OCI-LY3 (cell line): Measurements from ENCODE around the gene NCAPG.

Experiments
- H2AFZ ChIP-seq: fragments of 200-600, 300-600 bp; shearing (Covaris generic); 2 replicates; pipeline ENCODE4 v1.6.0; 2014; ENCODE audit warnings: antibody characterized with exemption, low read depth, low read length
- H3K27ac ChIP-seq: fragments of 200-600, 300-600 bp; sonication (generic); 2 replicates; pipeline ENCODE4 v1.5.1; 2014; ENCODE audit warnings: mild to moderate bottlenecking, low read length, moderate library complexity, mixed read lengths
- H3K27me3 ChIP-seq: fragments of 200-600, 300-600 bp; sonication (generic); 2 replicates; pipeline ENCODE4 v1.6.1; 2014; ENCODE audit warnings: low read depth, low read length, mixed read lengths
- H3K36me3 ChIP-seq: fragments of 200-600, 300-600 bp; sonication (generic); replicated peaks from 2 replicates; pipeline ENCODE3; 2014; ENCODE audit warnings: low read depth, low read length, mixed read lengths
- H3K4me1 ChIP-seq: fragments of 300-600, 200-600 bp; sonication (generic); 2 replicates; pipeline ENCODE4 v1.6.1; 2014; ENCODE audit warnings: low read length, mixed read lengths
- H3K4me2 ChIP-seq: fragments of 200-600, 300-600 bp; sonication (generic); 2 replicates; pipeline ENCODE4 v1.6.1; 2014; ENCODE audit warnings: low read length, mixed read lengths
- H3K4me3 ChIP-seq: fragments of 300-600, 200-600 bp; sonication (generic); 2 replicates; pipeline ENCODE4 v1.5.1; 2014; ENCODE audit warnings: antibody characterized with exemption, mild to moderate bottlenecking, low read length, moderate library complexity
- H3K79me2 ChIP-seq: fragments of 300-600, 200-600 bp; shearing (Covaris generic); 2 replicates; pipeline ENCODE4 v1.6.1; 2014; ENCODE audit warnings: mild to moderate bottlenecking, low read length, mixed read lengths
- H3K9ac ChIP-seq: fragments of 300-600, 200-600 bp; shearing (Covaris generic); 2 replicates; pipeline ENCODE4 v1.6.0; 2014; ENCODE audit warnings: mild to moderate bottlenecking, low read length, moderate library complexity
- H3K9me3 ChIP-seq: fragments of 200-600, 300-600 bp; shearing (Covaris generic); 2 replicates; pipeline ENCODE4 v1.6.1; 2014; ENCODE audit warnings: low read length, mixed read lengths; ENCODE audit not compliant: insufficient read depth
- H4K20me1 ChIP-seq: fragments of 200-600, 300-600 bp; sonication (generic); 2 replicates; pipeline ENCODE4 v1.6.1; 2016; ENCODE audit warnings: low read length, mixed read lengths; ENCODE audit not compliant: insufficient read depth
- EZH2phosphoT487 ChIP-seq: fragments of 200-600 bp; shearing (Covaris generic); IDR thresholded peaks from 2 replicates; pipeline ENCODE4 v1.6.1; 2018; ENCODE audit warnings: antibody characterized with exemption, mixed run types, low read depth
- TF ChIP-seq, protein P1 (sequence below): fragments of 200-600, 300-600 bp; sonication (generic); IDR thresholded peaks from 2 replicates; pipeline ENCODE4 v1.5.1; 2014; ENCODE audit warnings: antibody characterized with exemption, low read length, low read depth

NCAPG gene

GRCh38 chr4:17778431-17778830 is 32.3 kb upstream of the NCAPG start:
- Histone ChIP-seq H4K20me1 (no peaks in the 10 kb centered on the region), H3K27ac (no peak overlapping the region), H2AFZ (no peak overlapping the region), H3K4me3 (no peak overlapping the region), H3K9me3 (no peaks in the 10 kb centered on the region), H3K9ac (no peak overlapping the region), H3K27me3 (no peaks in the 10 kb centered on the region), H3K79me2 (no peaks in the 10 kb centered on the region), H3K36me3 (no peaks in the 10 kb centered on the region), H3K4me1 (no peaks in the 10 kb centered on the region), H3K4me2 (no peak overlapping the region)
- no peak for TF ChIP-seq EZH2phosphoT487
- TF ChIP-seq, protein P1, sequence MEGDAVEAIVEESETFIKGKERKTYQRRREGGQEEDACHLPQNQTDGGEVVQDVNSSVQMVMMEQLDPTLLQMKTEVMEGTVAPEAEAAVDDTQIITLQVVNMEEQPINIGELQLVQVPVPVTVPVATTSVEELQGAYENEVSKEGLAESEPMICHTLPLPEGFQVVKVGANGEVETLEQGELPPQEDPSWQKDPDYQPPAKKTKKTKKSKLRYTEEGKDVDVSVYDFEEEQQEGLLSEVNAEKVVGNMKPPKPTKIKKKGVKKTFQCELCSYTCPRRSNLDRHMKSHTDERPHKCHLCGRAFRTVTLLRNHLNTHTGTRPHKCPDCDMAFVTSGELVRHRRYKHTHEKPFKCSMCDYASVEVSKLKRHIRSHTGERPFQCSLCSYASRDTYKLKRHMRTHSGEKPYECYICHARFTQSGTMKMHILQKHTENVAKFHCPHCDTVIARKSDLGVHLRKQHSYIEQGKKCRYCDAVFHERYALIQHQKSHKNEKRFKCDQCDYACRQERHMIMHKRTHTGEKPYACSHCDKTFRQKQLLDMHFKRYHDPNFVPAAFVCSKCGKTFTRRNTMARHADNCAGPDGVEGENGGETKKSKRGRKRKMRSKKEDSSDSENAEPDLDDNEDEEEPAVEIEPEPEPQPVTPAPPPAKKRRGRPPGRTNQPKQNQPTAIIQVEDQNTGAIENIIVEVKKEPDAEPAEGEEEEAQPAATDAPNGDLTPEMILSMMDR, result no peak

DNA sequence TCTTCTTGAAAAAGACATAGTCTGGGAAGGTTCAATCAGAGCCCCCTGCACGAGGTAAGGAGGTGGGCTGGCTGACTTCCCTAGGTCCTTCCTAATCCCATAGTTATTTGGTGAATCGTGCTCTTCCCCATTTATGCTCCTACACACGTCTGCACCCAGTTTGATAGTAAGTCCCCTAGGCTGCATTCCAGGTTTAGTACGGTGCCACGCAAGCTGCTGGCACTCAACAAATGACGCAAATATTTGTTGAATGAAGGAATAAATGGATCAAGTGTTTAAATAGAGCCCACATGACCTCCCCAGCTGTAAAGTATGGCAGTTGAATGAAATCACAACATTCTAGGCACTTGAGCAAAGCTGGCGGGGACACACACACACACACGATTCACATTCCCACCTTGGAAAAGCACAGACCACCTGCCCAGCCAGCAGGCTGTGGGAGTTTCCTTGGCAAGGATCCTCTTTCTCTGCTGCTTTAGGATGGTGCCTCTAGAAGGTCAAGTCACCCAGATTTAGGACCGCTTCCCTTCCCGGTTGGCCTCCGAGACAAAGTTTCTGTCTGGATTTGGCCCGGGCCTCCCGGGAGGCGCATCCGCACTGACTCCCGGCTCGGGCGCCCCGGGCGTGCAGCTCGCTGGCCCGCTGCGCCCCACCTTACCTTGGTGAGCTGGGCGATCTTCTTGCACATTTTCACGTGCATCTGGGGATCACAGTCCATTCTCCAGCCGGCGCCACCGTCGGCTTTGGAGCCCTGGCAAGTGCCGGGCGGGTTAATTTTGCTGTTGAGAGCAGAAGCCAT is 30.1 kb upstream of the NCAPG start:
- H3K4me3 ChIP-seq, result no peak overlapping the region
- no peak for TF ChIP-seq EZH2phosphoT487
- TF ChIP-seq, protein P1, result no peak
- no peaks in the 10 kb centered on the region for H3K79me2 ChIP-seq
- H3K4me2 ChIP-seq, result no peak overlapping the region
- H4K20me1 ChIP-seq, result no peaks in the 10 kb centered on the region
- H3K27ac ChIP-seq, result no peak overlapping the region
- no peak overlapping the region for H2AFZ ChIP-seq
- no peaks in the 10 kb centered on the region for H3K36me3 ChIP-seq
- no peaks in the 10 kb centered on the region for H3K4me1 ChIP-seq
- H3K27me3 ChIP-seq, result no peaks in the 10 kb centered on the region
- no peaks in the 10 kb centered on the region for H3K9me3 ChIP-seq
- H3K9ac ChIP-seq, result no peak overlapping the region

DNA sequence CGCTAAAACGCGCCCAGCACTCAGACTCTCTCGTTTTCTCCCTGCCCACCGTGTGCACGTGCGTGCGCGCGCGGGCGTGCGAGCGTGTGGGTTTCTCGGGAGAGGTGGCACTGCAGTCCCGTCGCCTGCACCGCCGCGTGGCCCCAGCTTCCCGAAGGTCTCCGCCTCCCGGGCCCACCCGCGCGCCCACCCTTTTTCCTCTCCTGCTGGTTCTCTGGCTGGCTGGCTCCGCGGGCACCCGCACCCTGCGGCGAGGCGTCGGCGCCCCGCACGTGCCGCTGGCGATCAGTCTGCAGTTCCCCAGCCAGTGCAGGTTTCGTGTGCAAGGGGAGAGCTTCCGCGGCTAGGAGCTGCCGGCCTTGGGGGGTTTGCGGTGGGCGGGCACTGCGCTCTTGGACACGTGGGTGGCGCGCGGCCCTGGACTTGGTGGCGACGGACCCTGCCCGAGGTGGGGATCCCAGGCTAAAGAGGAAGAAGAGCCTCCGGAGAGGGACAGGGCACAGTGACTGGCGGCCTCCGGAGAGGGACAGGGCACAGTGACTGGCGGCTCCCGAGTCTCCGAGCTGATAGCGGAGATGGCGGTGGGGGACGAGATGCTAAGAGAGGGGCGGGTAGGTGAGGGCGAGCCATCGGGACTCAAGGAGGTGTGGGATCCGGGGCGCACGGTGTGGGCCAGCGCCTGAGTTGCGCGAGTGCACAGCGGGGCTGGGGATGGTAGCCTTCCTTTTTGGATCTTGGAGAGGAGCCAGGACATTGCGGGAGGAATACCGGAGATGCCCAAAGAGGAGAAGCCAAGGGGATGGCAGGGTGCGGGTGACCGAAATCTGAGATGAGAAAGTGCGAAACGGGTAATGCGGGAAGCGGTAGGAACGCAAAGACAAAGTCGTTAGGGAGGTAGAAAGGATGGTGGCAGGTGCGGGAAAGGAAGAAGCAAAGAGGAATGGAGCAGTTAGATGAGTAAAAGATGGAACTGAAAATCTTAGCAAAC is 29.2 kb upstream of the NCAPG start, which contains the start of gene FAM184B:
TSS of gene FAM184B (minus strand) at position 322 of the 988 bp plus-strand sequence. CDS start 322 bp downstream, outside the sequence.
- Histone ChIP-seq H3K9me3 (no peaks in the 10 kb centered on the region), H3K27ac (no peak within 1 kb of the TSS), H3K4me3 (no peak within 1 kb of the TSS), H3K9ac (no peak within 1 kb of the TSS), H3K4me1 (no peaks in the 10 kb centered on the region), H4K20me1 (no peaks in the 10 kb centered on the region), H3K27me3 (no peaks in the 10 kb centered on the region), H3K4me2 (no peak within 1 kb of the TSS), H3K79me2 (no peaks in the 10 kb centered on the region), H2AFZ (no peak within 1 kb of the TSS), H3K36me3 (no peaks in the 10 kb centered on the region)
- TF ChIP-seq, protein P1, result no peak
- no peak for TF ChIP-seq EZH2phosphoT487

DNA sequence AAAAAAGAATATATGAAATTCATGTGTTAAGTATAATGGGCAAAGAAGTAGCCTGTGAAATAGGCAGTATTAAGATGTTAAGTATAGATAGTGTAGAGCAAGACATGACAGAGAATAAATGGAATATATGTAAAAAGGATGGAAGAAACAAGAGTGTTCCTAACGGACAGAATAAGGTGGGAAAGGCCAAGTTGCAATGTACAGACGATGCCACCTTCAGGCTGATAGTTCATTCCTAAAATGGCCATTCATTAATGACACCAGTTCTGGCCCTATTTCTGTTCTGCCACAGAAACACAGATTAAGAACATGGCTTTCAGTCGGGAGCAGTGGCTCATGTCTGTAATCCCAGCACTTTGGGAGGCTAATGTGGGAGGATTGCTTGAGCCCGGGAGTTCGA is 24.9 kb upstream of the NCAPG start:
- Histone ChIP-seq H3K4me1 (no peaks in the 10 kb centered on the region), H3K9me3 (no peaks in the 10 kb centered on the region), H3K4me3 (no peak overlapping the region), H3K27ac (no peak overlapping the region), H3K36me3 (peaks cover 2% of the 10 kb centered on the region), H4K20me1 (no peaks in the 10 kb centered on the region), H3K79me2 (no peaks in the 10 kb centered on the region), H2AFZ (no peak overlapping the region), H3K4me2 (no peak overlapping the region), H3K27me3 (no peaks in the 10 kb centered on the region), H3K9ac (no peak overlapping the region)
- TF ChIP-seq, protein P1, result peak; percentile 27
- TF ChIP-seq EZH2phosphoT487, result no peak
